Measurements from ENCODE around the gene ULBP1. TPM values are rescaled to one million over a fixed set of nuclear protein-coding genes. Genes with fewer than 3 reads are reported as not detected.
"Not testable (repeated sequence)": the region's sequence is repeated elsewhere in the genome, so short reads cannot be mapped to it uniquely, and the experiment has no call there.

Gene ULBP1
- total and polyA plus RNA-seq, 7 donors: 0.09 to 0.55 TPM; not detected in 5

- Histone ChIP-seq H3K9me3 (no peaks in the 10 kb centered on the region), H3K27me3 (peaks cover 0 to 6% (median 0%) of the 10 kb centered on the region in 3 donors), H3K27ac (no peak overlapping the region), H3K4me1 (peaks cover 0 to 17% (median 15%) of the 10 kb centered on the region in 4 donors), H3K4me3 (no peak overlapping the region), H3K36me3 (no peaks in the 10 kb centered on the region)
- 88 to 89% methylated on average over 4 of the region's 4 CpGs for WGBS, 2 donors
- DNase-seq: peak; percentile 35
- no peak for TF ChIP-seq EP300 (IDR thresholded peaks at IDR 0.05)
- intact Hi-C loops (cut with DNase I): loop anchor here (10.0 kb wide), 2 partner anchors 205 to 375 kb away; partner anchors contain the start of genes LATS1 and PPIL4
Measured at GRCh38 chr6:149919834-149920225, 43.9 kb upstream of the ULBP1 start.

GRCh38 chr6:149921361-149921760, 42.4 kb upstream of the ULBP1 start:
- DNase-seq: no peak
- H3K27ac ChIP-seq: no peak overlapping the region
- H3K4me3 ChIP-seq: no peak overlapping the region
- H3K9me3 ChIP-seq: no peaks in the 10 kb centered on the region
- 90 to 91% methylated on average over 6 of the region's 6 CpGs for WGBS, 2 donors
- TF ChIP-seq EP300 (IDR thresholded peaks at IDR 0.05): no peak
- TF ChIP-seq POLR2A (IDR thresholded peaks at IDR 0.05): no peak
- TF ChIP-seq POLR2AphosphoS5 (IDR thresholded peaks at IDR 0.05): no peak
- TF ChIP-seq, protein P1, sequence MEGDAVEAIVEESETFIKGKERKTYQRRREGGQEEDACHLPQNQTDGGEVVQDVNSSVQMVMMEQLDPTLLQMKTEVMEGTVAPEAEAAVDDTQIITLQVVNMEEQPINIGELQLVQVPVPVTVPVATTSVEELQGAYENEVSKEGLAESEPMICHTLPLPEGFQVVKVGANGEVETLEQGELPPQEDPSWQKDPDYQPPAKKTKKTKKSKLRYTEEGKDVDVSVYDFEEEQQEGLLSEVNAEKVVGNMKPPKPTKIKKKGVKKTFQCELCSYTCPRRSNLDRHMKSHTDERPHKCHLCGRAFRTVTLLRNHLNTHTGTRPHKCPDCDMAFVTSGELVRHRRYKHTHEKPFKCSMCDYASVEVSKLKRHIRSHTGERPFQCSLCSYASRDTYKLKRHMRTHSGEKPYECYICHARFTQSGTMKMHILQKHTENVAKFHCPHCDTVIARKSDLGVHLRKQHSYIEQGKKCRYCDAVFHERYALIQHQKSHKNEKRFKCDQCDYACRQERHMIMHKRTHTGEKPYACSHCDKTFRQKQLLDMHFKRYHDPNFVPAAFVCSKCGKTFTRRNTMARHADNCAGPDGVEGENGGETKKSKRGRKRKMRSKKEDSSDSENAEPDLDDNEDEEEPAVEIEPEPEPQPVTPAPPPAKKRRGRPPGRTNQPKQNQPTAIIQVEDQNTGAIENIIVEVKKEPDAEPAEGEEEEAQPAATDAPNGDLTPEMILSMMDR (IDR thresholded peaks at IDR 0.05): no peak
- H3K36me3 ChIP-seq: no peaks in the 10 kb centered on the region
- peaks cover 0 to 6% (median 0%) of the 10 kb centered on the region in 3 donors for H3K27me3 ChIP-seq
- intact Hi-C loops (cut with DNase I): loop anchor here (10.0 kb wide), 2 partner anchors 207 to 377 kb away; partner anchors contain the start of genes LATS1 and PPIL4
- H3K4me1 ChIP-seq: peaks cover 0 to 30% (median 25%) of the 10 kb centered on the region in 4 donors

DNA sequence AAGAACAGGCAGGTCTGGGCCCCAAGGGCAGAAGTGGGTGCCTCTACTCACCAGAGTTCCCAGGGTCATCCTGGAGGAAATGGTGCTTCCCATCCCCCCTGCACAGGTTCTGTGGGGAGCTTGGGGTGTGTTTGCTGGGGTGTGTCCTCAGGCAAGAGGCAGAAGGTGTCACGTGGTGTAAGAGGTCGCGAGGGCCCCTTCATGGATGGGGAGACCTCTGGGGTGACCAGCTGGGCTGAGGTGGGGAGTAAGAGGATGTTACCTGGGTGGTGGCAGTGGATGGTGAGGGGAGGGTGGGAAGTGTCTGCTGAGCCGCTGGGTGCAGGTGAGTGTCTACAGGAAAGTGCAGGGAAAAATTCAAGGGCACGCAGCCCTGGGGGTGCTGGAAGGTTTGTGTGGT, 41.7 kb upstream of the ULBP1 start:
- not testable (repeated sequence) for H3K9me3 ChIP-seq, H3K27me3 ChIP-seq, H3K27ac ChIP-seq, H3K36me3 ChIP-seq, DNase-seq
- intact Hi-C loops (cut with DNase I): loop anchor here (10.0 kb wide), 2 partner anchors 207 to 377 kb away; partner anchors contain the start of genes LATS1 and PPIL4
- WGBS, 2 donors: 12 to 29% methylated on average over 5 of the region's 5 CpGs
- Histone ChIP-seq H3K4me3 (peak overlapping the region in 1 of 4 donors; percentile 50), H3K4me1 (peaks cover 0 to 31% (median 25%) of the 10 kb centered on the region in 4 donors)

- H3K36me3 ChIP-seq: no peaks in the 10 kb centered on the region
- H3K27me3 ChIP-seq: peaks cover 0 to 6% (median 0%) of the 10 kb centered on the region in 3 donors
- H3K4me3 ChIP-seq: peak within 1 kb of the TSS; percentile 8 to 54 (median 47)
- TF ChIP-seq, protein P1 (IDR thresholded peaks at IDR 0.05): no peak
- TF ChIP-seq POLR2AphosphoS5 (IDR thresholded peaks at IDR 0.05): peak in 2 of 4 donors; percentile 12 to 40
- TF ChIP-seq EP300 (IDR thresholded peaks at IDR 0.05): peak in 1 of 4 donors; percentile 15
- 1 to 2% methylated on average over 40 of the region's 40 CpGs for WGBS, 2 donors
- peaks cover 0 to 31% (median 25%) of the 10 kb centered on the region in 4 donors for H3K4me1 ChIP-seq
- peak; percentile 96 for DNase-seq
- H3K9me3 ChIP-seq: no peaks in the 10 kb centered on the region
- intact Hi-C loops (cut with DNase I): loop anchor here (10.0 kb wide), 2 partner anchors 208 to 378 kb away; partner anchors contain the start of genes LATS1 and PPIL4
- H3K27ac ChIP-seq: peak within 1 kb of the TSS in 1 of 4 donors; percentile 39
Measured at GRCh38 chr6:149922642-149923326, 41.0 kb upstream of the ULBP1 start, which contains the start of gene RAET1G. Gene RAET1G, minus strand, starts transcription at chr6:149923121. Its CDS starts 111 bp downstream, at chr6:149923010.

GRCh38 chr6:149923327-149923986, 40.3 kb upstream of the ULBP1 start:
- Histone ChIP-seq H3K36me3 (no peaks in the 10 kb centered on the region), H3K4me3 (peak overlapping the region; percentile 8 to 54 (median 47)), H3K27me3 (peaks cover 0 to 6% (median 0%) of the 10 kb centered on the region in 3 donors), H3K9me3 (no peaks in the 10 kb centered on the region), H3K27ac (peak overlapping the region in 1 of 4 donors; percentile 39), H3K4me1 (peaks cover 0 to 31% (median 25%) of the 10 kb centered on the region in 4 donors)
- TF ChIP-seq EP300 (IDR thresholded peaks at IDR 0.05) (no peak), POLR2A (IDR thresholded peaks at IDR 0.05) (no peak), POLR2AphosphoS5 (IDR thresholded peaks at IDR 0.05) (no peak)
- TF ChIP-seq, protein P1 (IDR thresholded peaks at IDR 0.05): no peak
- no peak for DNase-seq
- WGBS, 2 donors: 20% methylated on average over 33 of the region's 33 CpGs
- intact Hi-C loops (cut with DNase I): loop anchor here (10.0 kb wide), 2 partner anchors 209 to 379 kb away; partner anchors contain the start of genes LATS1 and PPIL4
